ENCODE measurements around the gene NOBOX.

DNA sequence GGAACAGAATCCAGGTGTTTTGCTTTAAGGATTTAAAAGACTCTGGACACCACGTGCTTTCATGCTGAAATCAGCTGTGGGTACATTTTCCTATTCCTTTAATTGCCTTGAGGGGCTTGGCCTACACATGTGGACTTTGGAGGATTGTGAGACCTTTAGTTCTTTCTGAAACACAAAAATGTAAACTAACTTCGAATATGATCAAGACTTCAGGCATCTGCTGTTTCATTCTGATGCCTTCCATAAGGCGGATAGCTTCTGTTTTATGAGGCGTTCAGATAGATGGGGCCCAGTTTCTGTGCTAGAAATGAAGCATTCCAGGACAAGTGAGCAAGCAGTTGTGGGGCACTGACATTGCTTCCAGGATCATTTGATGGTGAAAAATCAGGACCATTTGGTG, 1.5 kb upstream of the NOBOX start:
- TF ChIP-seq POLR2AphosphoS5 (IDR thresholded peaks at IDR 0.05): no peak
- TF ChIP-seq, protein P1, sequence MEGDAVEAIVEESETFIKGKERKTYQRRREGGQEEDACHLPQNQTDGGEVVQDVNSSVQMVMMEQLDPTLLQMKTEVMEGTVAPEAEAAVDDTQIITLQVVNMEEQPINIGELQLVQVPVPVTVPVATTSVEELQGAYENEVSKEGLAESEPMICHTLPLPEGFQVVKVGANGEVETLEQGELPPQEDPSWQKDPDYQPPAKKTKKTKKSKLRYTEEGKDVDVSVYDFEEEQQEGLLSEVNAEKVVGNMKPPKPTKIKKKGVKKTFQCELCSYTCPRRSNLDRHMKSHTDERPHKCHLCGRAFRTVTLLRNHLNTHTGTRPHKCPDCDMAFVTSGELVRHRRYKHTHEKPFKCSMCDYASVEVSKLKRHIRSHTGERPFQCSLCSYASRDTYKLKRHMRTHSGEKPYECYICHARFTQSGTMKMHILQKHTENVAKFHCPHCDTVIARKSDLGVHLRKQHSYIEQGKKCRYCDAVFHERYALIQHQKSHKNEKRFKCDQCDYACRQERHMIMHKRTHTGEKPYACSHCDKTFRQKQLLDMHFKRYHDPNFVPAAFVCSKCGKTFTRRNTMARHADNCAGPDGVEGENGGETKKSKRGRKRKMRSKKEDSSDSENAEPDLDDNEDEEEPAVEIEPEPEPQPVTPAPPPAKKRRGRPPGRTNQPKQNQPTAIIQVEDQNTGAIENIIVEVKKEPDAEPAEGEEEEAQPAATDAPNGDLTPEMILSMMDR (IDR thresholded peaks at IDR 0.05; ENCODE audit: poor library complexity, severe bottlenecking): no peak
